Prostate gland (tissue), 2 donors: Measurements from ENCODE around the gene JAK1. TPM values are rescaled to one million over a fixed set of nuclear protein-coding genes. Genes with fewer than 3 reads are reported as not detected.

Experiments used
- DNase-seq: peaks from one replicate; pipeline ENCODE4 v3.0.0-alpha.2; 2019; ENCODE audit warnings: low spot score
- H3K27ac ChIP-seq, 2 donors: fragments of 200-600 bp; sonication (generic); 2 replicates each; pipeline ENCODE4 v1.5.1; 2017 to 2019
- H3K27me3 ChIP-seq: fragments of 200-600 bp; sonication (generic); replicated peaks from 2 replicates; pipeline ENCODE4 v1.5.1; 2019; ENCODE audit not compliant: insufficient read depth
- H3K36me3 ChIP-seq, 2 donors: fragments of 200-600 bp; sonication (generic); 1 replicate in 1 of 2; 2 replicates in 1 of 2; pipeline versions ENCODE4 v1.5.1 to v1.8.1; 2017 to 2019
- H3K4me1 ChIP-seq: fragments of 200-600 bp; sonication (generic); replicated peaks from 2 replicates; pipeline ENCODE4 v1.5.1; 2019
- H3K4me3 ChIP-seq, 2 donors: fragments of 200-600 bp; sonication (generic); 2 replicates each; pipeline ENCODE4 v1.5.1; 2017 to 2019
- H3K9me3 ChIP-seq: fragments of 200-600 bp; sonication (generic); 2 replicates; pipeline ENCODE4 v1.5.1; 2017
- CTCF ChIP-seq, 4 experiments: fragments of 200-600 bp in 2 of 4; fragments of 450-650 bp in 2 of 4; sonication (generic) in 2 of 4; IDR thresholded peaks; 1 replicate in 3 of 4; 2 replicates in 1 of 4; pipeline ENCODE4 v1.5.1; 2016 to 2019; ENCODE audit warnings: antibody characterized with exemption in 4 of 4, mild to moderate bottlenecking in 2 of 4, moderate library complexity in 2 of 4
- POLR2A ChIP-seq: fragments of 450-650 bp; IDR thresholded peaks from one replicate; pipeline ENCODE4 v1.6.1; 2016; ENCODE audit warnings: antibody characterized with exemption, mild to moderate bottlenecking
- POLR2AphosphoS5 ChIP-seq: sonication (generic); formaldehyde crosslinking; IDR thresholded peaks from one replicate; pipeline ENCODE4 v1.6.1; 2017; ENCODE audit warnings: antibody characterized with exemption
- WGBS: methylation state at CpG from one replicate; pipeline ENCODE4 v1.1.5; 2018; 5-methylcytosine and 5-hydroxymethylcytosine counted together
- intact Hi-C: fragments of 100-400 bp; cut with DNase I; formaldehyde crosslinking; loops from one replicate; pipeline ENCODE4 v1.14.2; 2022
- total RNA-seq, 2 donors: library from RNA; depleted of rRNA; stranded (reverse); fragments of >200 nt; gene quantifications; one replicate each; pipeline ENCODE4 v1.1.0, GENCODE V29; 2016

The JAK1 gene
- total RNA-seq, 2 donors from 2014 or later = 66.3 to 115 TPM

GRCh38 chr1:64975740-64976139, 9.4 kb upstream of the JAK1 start:
- Histone ChIP-seq H3K4me1 (no peaks in the 10 kb centered on the region), H3K27me3 (no peaks in the 10 kb centered on the region), H3K9me3 (no peaks in the 10 kb centered on the region), H3K36me3 (no peaks in the 10 kb centered on the region), H3K4me3 (no peak overlapping the region), H3K27ac (no peak overlapping the region)
- no peak for TF ChIP-seq POLR2AphosphoS5
- no peak for TF ChIP-seq CTCF (IDR thresholded peaks at IDR 0.05)
- no peak for TF ChIP-seq POLR2A
- 74% methylated on average over 5 of the region's 5 CpGs for WGBS
- DNase-seq = no peak
- intact Hi-C loops = no loop called here

GRCh38 chr1:64975127-64975526, 8.8 kb upstream of the JAK1 start:
- DNase-seq = no peak
- H3K27ac ChIP-seq = no peak overlapping the region
- intact Hi-C loops = no loop called here
- TF ChIP-seq POLR2AphosphoS5 = no peak
- TF ChIP-seq POLR2A = no peak
- TF ChIP-seq CTCF (IDR thresholded peaks at IDR 0.05) = no peak
- no peaks in the 10 kb centered on the region for H3K4me1 ChIP-seq
- no peaks in the 10 kb centered on the region for H3K27me3 ChIP-seq
- no peaks in the 10 kb centered on the region for H3K9me3 ChIP-seq
- no peak overlapping the region for H3K4me3 ChIP-seq
- 93% methylated on average over 1 of the region's 1 CpG for WGBS
- no peaks in the 10 kb centered on the region for H3K36me3 ChIP-seq

- TF ChIP-seq POLR2AphosphoS5 = no peak
- no peak for TF ChIP-seq POLR2A
- no peak for TF ChIP-seq CTCF (IDR thresholded peaks at IDR 0.05)
- WGBS = 77% methylated on average over 2 of the region's 2 CpGs
- Histone ChIP-seq H3K36me3 (no peaks in the 10 kb centered on the region), H3K4me3 (no peak overlapping the region), H3K9me3 (no peaks in the 10 kb centered on the region), H3K4me1 (no peaks in the 10 kb centered on the region), H3K27me3 (no peaks in the 10 kb centered on the region), H3K27ac (no peak overlapping the region)
- intact Hi-C loops = no loop called here
- DNase-seq = no peak
These were observed 8.0 kb upstream of the JAK1 start for GRCh38 chr1:64974288-64974825.

GRCh38 chr1:64973061-64973647, 6.8 kb upstream of the JAK1 start:
- H3K4me3 ChIP-seq = no peak overlapping the region
- no peaks in the 10 kb centered on the region for H3K4me1 ChIP-seq
- no peak for DNase-seq
- intact Hi-C loops = no loop called here
- H3K27me3 ChIP-seq = no peaks in the 10 kb centered on the region
- no peaks in the 10 kb centered on the region for H3K36me3 ChIP-seq
- TF ChIP-seq POLR2A (no peak), CTCF (IDR thresholded peaks at IDR 0.05) (no peak), POLR2AphosphoS5 (no peak)
- no peak overlapping the region for H3K27ac ChIP-seq
- WGBS = 80% methylated on average over 3 of the region's 3 CpGs
- no peaks in the 10 kb centered on the region for H3K9me3 ChIP-seq
